Neural crest cell (in vitro differentiated cells): ENCODE measurements around the gene MEG3. TPM values are rescaled to one million over a fixed set of nuclear protein-coding genes. Genes with fewer than 3 reads are reported as not detected.
A peak's percentile ranks its signal among the peaks of the same experiment; 100 is the strongest.
"Not testable (repeated sequence)": the region's sequence is repeated elsewhere in the genome, so short reads cannot be mapped to it uniquely, and the experiment has no call there.

Experiments used
- DNase-seq: peaks from one replicate; pipeline ENCODE4 v3.0.0; 2021; ENCODE audit warnings: low read depth, mixed read lengths, low spot score
- H3K27ac Mint-ChIP-seq: one replicate; pipeline ENCODE4 v1.8.0; 2021; ENCODE audit warnings: mild to moderate bottlenecking, mixed read lengths; ENCODE audit not compliant: unreplicated experiment
- H3K27me3 Mint-ChIP-seq: 2 replicates; pipeline ENCODE4 v1.8.0; 2021; ENCODE audit warnings: low read depth, mild to moderate bottlenecking, mixed read lengths
- H3K36me3 Mint-ChIP-seq: 2 replicates; pipeline ENCODE4 v1.8.0; 2021; ENCODE audit warnings: low read depth, mild to moderate bottlenecking, mixed read lengths
- H3K4me1 Mint-ChIP-seq: 2 replicates; pipeline ENCODE4 v1.8.0; 2021; ENCODE audit warnings: mixed read lengths
- H3K4me3 Mint-ChIP-seq: one replicate; pipeline ENCODE4 v1.8.0; 2021; ENCODE audit warnings: mild to moderate bottlenecking, mixed read lengths
- H3K9me3 Mint-ChIP-seq: 2 replicates; pipeline ENCODE4 v1.8.0; 2021; ENCODE audit warnings: mixed read lengths
- CTCF ChIP-seq: fragments of 200-600 bp; sonication (generic); conservative IDR thresholded peaks from 2 replicates; pipeline ENCODE4 v1.5.0; 2021; ENCODE audit warnings: antibody characterized with exemption, mild to moderate bottlenecking
- total RNA-seq: library from RNA; stranded (reverse); gene quantifications from 2 replicates; pipeline ENCODE4 v1.2.1, GENCODE V29; 2021

MEG3 gene
- total RNA-seq, 1 donor from 2014 or later, result 1.0 TPM

GRCh38 chr14:100800041-100800440 lies 25.9 kb upstream of the MEG3 start:
- no peaks in the 10 kb centered on the region for H3K36me3 Mint-ChIP-seq
- peaks cover 24% of the 10 kb centered on the region for H3K4me1 Mint-ChIP-seq
- DNase-seq, result no peak
- no peak for TF ChIP-seq CTCF
- no peak overlapping the region for H3K4me3 Mint-ChIP-seq
- H3K27me3 Mint-ChIP-seq, result no peaks in the 10 kb centered on the region
- H3K9me3 Mint-ChIP-seq, result no peaks in the 10 kb centered on the region
- H3K27ac Mint-ChIP-seq, result peak overlapping the region; percentile 75

GRCh38 chr14:100801433-100801832 lies 24.5 kb upstream of the MEG3 start:
- H3K9me3 Mint-ChIP-seq, H3K27ac Mint-ChIP-seq, H3K36me3 Mint-ChIP-seq, DNase-seq, H3K4me3 Mint-ChIP-seq, H3K27me3 Mint-ChIP-seq: not testable (repeated sequence)
- H3K4me1 Mint-ChIP-seq, result peaks cover 20% of the 10 kb centered on the region

GRCh38 chr14:100802179-100802578 lies 23.7 kb upstream of the MEG3 start:
- DNase-seq, result no peak
- Mint-ChIP-seq H3K36me3 (no peaks in the 10 kb centered on the region), H3K4me1 (peaks cover 20% of the 10 kb centered on the region), H3K4me3 (no peak overlapping the region), H3K27me3 (no peaks in the 10 kb centered on the region), H3K27ac (no peak overlapping the region), H3K9me3 (no peaks in the 10 kb centered on the region)
- TF ChIP-seq CTCF, result no peak

GRCh38 chr14:100802766-100803165 lies 23.2 kb upstream of the MEG3 start:
- H3K9me3 Mint-ChIP-seq, result no peaks in the 10 kb centered on the region
- H3K27me3 Mint-ChIP-seq, result no peaks in the 10 kb centered on the region
- H3K4me3 Mint-ChIP-seq, result no peak overlapping the region
- TF ChIP-seq CTCF, result no peak
- no peaks in the 10 kb centered on the region for H3K36me3 Mint-ChIP-seq
- peaks cover 20% of the 10 kb centered on the region for H3K4me1 Mint-ChIP-seq
- no peak overlapping the region for H3K27ac Mint-ChIP-seq
- DNase-seq, result no peak

- no peak for TF ChIP-seq CTCF
- no peaks in the 10 kb centered on the region for H3K27me3 Mint-ChIP-seq
- H3K9me3 Mint-ChIP-seq, result no peaks in the 10 kb centered on the region
- no peak overlapping the region for H3K27ac Mint-ChIP-seq
- peaks cover 20% of the 10 kb centered on the region for H3K4me1 Mint-ChIP-seq
- H3K36me3 Mint-ChIP-seq, result no peaks in the 10 kb centered on the region
- no peak overlapping the region for H3K4me3 Mint-ChIP-seq
- no peak for DNase-seq
Observed at GRCh38 chr14:100803226-100803625, 22.7 kb upstream of the MEG3 start.

GRCh38 chr14:100803676-100804075 lies 22.2 kb upstream of the MEG3 start:
- no peak for TF ChIP-seq CTCF
- H3K9me3 Mint-ChIP-seq, result no peaks in the 10 kb centered on the region
- H3K27ac Mint-ChIP-seq, result no peak overlapping the region
- no peak for DNase-seq
- H3K4me3 Mint-ChIP-seq, result no peak overlapping the region
- peaks cover 20% of the 10 kb centered on the region for H3K4me1 Mint-ChIP-seq
- H3K36me3 Mint-ChIP-seq, result no peaks in the 10 kb centered on the region
- no peaks in the 10 kb centered on the region for H3K27me3 Mint-ChIP-seq
